ENCODE measurements around the gene ZNF865. TPM values are rescaled to one million over a fixed set of nuclear protein-coding genes. Genes with fewer than 3 reads are reported as not detected.

Gene ZNF865
- total RNA-seq, 3 donors from 2014 or later: 12.7 to 18.5 (median 13.2) TPM

- H3K4me3 ChIP-seq: no peak overlapping the region
- H3K4me1 ChIP-seq (ENCODE audit: low read depth): peaks cover 4% of the 10 kb centered on the region
- no peaks in the 10 kb centered on the region for H3K9me3 ChIP-seq
- TF ChIP-seq CTCF (IDR thresholded peaks at IDR 0.05): no peak
- H3K36me3 ChIP-seq (ENCODE audit: low read depth): no peaks in the 10 kb centered on the region
- ATAC-seq (no peak), DNase-seq (peak in 1 of 3 donors; percentile 62)
- intact Hi-C loops (cut with DNase I, micrococcal nuclease): no loop called here
Measured at GRCh38 chr19:55621673-55622231, 16.3 kb downstream of the ZNF865 start.

DNA sequence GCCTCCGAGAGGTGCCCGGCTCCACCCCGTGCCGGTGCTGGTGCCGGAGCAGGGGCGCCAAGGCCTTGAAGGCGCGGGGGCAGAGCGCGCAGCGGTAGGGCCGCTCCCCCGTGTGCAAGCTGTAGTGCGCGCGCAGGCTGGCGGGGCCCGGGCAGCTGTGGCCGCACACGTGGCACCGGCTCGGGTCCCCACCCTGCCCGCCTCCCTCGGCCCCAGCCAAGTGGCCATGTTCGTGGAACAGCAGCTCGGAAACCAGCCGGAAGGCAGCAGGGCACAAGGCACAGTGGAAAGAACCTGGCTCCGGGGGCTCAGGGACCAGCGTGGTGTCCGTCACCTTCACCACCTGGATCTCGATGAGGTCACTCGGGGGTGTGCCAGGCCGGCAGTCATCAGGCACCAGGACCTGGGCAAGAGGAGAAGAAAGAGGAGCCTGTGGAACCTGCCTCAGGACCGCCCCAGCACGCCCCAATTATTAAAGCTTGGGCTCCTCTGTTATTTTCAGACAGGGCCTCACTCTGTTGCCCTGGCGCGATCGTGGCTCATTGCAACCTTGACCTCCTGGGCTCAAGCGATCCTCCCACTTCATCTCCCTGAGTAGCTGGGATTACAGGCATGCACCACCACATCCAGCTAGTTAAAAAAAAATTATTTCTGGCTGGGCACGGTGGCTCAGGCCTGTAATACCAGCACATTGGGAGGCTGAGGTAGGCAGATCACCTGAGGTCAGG is 17.0 kb downstream of the ZNF865 start:
- H3K4me1 ChIP-seq (ENCODE audit: low read depth): peaks cover 4% of the 10 kb centered on the region
- TF ChIP-seq CTCF (IDR thresholded peaks at IDR 0.05): no peak

DNA sequence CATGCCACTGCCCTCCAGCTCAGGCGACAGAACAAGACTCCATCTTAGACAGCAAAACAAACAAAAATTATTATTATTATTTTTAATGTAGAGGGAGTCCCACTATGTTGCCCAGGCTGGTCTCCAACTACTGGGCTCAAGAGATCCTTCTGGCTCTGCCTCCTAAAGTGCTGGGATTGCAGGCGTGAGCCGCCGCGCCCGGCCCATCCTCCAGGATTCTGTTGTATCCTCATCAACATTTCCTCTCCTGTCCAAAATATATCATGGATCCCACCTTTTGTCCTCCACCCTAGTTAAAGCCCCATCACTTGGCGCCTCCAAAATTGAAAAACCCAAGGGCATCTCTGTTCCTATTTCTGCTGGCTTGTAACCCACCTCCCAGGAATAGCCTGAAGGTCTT is 17.7 kb downstream of the ZNF865 start:
- Histone ChIP-seq H3K4me1 (ENCODE audit: low read depth) (peaks cover 4% of the 10 kb centered on the region), H3K36me3 (ENCODE audit: low read depth) (no peaks in the 10 kb centered on the region), H3K4me3 (no peak overlapping the region), H3K9me3 (no peaks in the 10 kb centered on the region)
- no peak for TF ChIP-seq CTCF (IDR thresholded peaks at IDR 0.05)
- intact Hi-C loops (cut with DNase I, micrococcal nuclease): no loop called here
- DNase-seq (no peak), ATAC-seq (no peak)

More for the DNA sequence above, 17.0 kb downstream of the ZNF865 start:
- H3K4me3 ChIP-seq: no peak overlapping the region
- no peaks in the 10 kb centered on the region for H3K9me3 ChIP-seq
- ATAC-seq (no peak), DNase-seq (no peak)
- intact Hi-C loops (cut with DNase I, micrococcal nuclease): no loop called here
- H3K36me3 ChIP-seq (ENCODE audit: low read depth): no peaks in the 10 kb centered on the region

GRCh38 chr19:55623561-55623960 is 18.1 kb downstream of the ZNF865 start:
- ATAC-seq: no peak
- H3K4me1 ChIP-seq (ENCODE audit: low read depth): peaks cover 4% of the 10 kb centered on the region
- no peaks in the 10 kb centered on the region for H3K9me3 ChIP-seq
- intact Hi-C loops (cut with DNase I, micrococcal nuclease): no loop called here
- no peaks in the 10 kb centered on the region for H3K36me3 ChIP-seq (ENCODE audit: low read depth)
- H3K4me3 ChIP-seq: no peak overlapping the region
- no peak for DNase-seq
- no peak for TF ChIP-seq CTCF (IDR thresholded peaks at IDR 0.05)

DNA sequence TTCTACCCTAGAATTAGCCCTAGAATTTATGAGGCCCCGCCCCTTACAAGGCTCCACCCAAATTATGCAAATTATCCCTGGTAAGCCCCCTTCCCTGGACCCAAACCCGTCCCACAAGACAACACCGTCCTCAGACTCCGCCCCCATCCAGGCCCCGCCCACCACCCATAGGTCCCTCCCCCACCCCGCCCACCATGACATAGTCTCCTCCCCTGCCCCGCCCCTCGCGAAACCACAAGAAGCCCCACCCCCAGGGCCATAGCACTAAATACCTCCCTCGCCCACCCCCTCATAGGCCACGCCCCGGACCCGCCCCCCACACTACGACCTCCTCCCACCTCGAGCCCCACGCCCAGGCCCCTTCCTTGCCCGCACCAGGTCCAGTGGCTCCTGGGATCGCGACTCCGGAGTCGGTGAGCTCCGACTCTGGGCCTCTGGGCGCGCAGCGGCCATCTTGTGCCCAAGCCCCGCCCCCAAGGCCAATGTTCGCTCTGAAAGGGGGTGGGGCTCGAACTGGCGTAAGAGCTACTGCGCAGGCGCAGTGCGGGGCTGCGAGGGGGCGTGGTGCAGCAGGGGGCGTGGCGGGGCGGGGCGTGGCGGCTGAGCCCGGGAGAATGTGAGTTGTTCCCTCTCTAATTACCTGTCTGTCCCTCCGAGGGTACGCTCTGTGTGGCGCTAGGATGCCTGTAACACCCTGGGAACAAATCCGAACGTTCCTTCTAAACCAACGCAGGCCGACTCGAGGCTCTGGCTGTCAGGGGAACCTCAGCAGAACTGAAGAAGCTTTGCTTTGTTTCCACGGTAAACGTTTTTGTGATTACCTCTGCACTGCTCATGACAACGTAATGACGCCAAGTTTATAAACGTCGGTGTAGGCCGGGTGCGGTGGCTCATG is 18.9 kb downstream of the ZNF865 start, which contains the start of gene ZNF784:
ZNF784 (minus strand) TSS at position 458 of the 895 bp plus-strand sequence; CDS start at position 453, 5 bp downstream.
- intact Hi-C loops (cut with DNase I, micrococcal nuclease): no loop called here
- DNase-seq (peak; percentile 93 to 95 (median 94)), ATAC-seq (peak; percentile 97)
- H3K4me1 ChIP-seq (ENCODE audit: low read depth): peaks cover 4% of the 10 kb centered on the region
- TF ChIP-seq CTCF (IDR thresholded peaks at IDR 0.05): no peak
- H3K36me3 ChIP-seq (ENCODE audit: low read depth): no peaks in the 10 kb centered on the region
- no peaks in the 10 kb centered on the region for H3K9me3 ChIP-seq
- peak within 1 kb of the TSS; percentile 17 for H3K4me3 ChIP-seq
